Lower lobe of right lung (tissue), 2 donors: Measurements from ENCODE around the gene INMT. TPM values are rescaled to one million over a fixed set of nuclear protein-coding genes. Genes with fewer than 3 reads are reported as not detected.

Source experiments
- ATAC-seq, 2 donors: fragments of 200-7000 bp; cut with Tn5 transposase; one replicate each; pipeline ENCODE4 v1.9.1; 2020 to 2022; ENCODE audit warnings: mild to moderate bottlenecking in 2 of 2, moderate library complexity in 2 of 2
- DNase-seq: peaks from one replicate; pipeline ENCODE4 v3.0.0-alpha.2; 2020
- H3K27ac ChIP-seq: fragments of 200-600 bp; one replicate; pipeline ENCODE4 v1.8.0; 2022
- H3K27me3 ChIP-seq: fragments of 200-600 bp; one replicate; pipeline ENCODE4 v1.8.0; 2022; ENCODE audit warnings: low read depth
- H3K36me3 ChIP-seq: fragments of 200-600 bp; one replicate; pipeline ENCODE4 v1.8.0; 2022; ENCODE audit warnings: mild to moderate bottlenecking
- H3K4me1 ChIP-seq: fragments of 200-600 bp; one replicate; pipeline ENCODE4 v1.8.0; 2022
- H3K4me3 ChIP-seq: fragments of 200-600 bp; one replicate; pipeline ENCODE4 v1.8.0; 2022; ENCODE audit warnings: mild to moderate bottlenecking
- H3K9me3 ChIP-seq: fragments of 200-600 bp; one replicate; pipeline ENCODE4 v1.8.0; 2022
- CTCF ChIP-seq: fragments of 200-600 bp; IDR thresholded peaks from one replicate; pipeline ENCODE4 v1.8.0; 2022; ENCODE audit warnings: antibody characterized with exemption, mild to moderate bottlenecking
- intact Hi-C: fragments of 100-400 bp; cut with DNase I; formaldehyde crosslinking; loops from one replicate; pipeline ENCODE4 v1.11.0; 2022
- total RNA-seq: library from RNA; stranded (reverse); fragmentation: NEBNext Ultra II Directional; extraction: Animal tissue kit (Norgen Biotek cat#: 25700); gene quantifications from one replicate; pipeline ENCODE4 v1.2.1, GENCODE V29; 2021
- donor health status: DM: no; HTN: yes; CAD: no; lungs with severe emphysema.

INMT gene
- total RNA-seq, 1 donor from 2014 or later, result 249 TPM

GRCh38 chr7:30736291-30736690, 15.6 kb upstream of the INMT start:
- ATAC-seq, result no peak
- Histone ChIP-seq H3K27ac (no peak overlapping the region), H3K4me3 (no peak overlapping the region), H3K36me3 (no peaks in the 10 kb centered on the region), H3K4me1 (peaks cover 3% of the 10 kb centered on the region), H3K9me3 (no peaks in the 10 kb centered on the region), H3K27me3 (no peaks in the 10 kb centered on the region)
- intact Hi-C loops, result no loop called here
- TF ChIP-seq CTCF, result no peak
- DNase-seq, result no peak

- DNase-seq, result no peak
- Histone ChIP-seq H3K36me3 (no peaks in the 10 kb centered on the region), H3K27ac (no peak overlapping the region), H3K4me3 (no peak overlapping the region), H3K4me1 (peaks cover 3% of the 10 kb centered on the region), H3K27me3 (no peaks in the 10 kb centered on the region), H3K9me3 (no peaks in the 10 kb centered on the region)
- intact Hi-C loops, result no loop called here
- TF ChIP-seq CTCF, result no peak
- ATAC-seq, result no peak
Observed at GRCh38 chr7:30738026-30738915, 13.7 kb upstream of the INMT start.

- no peak for TF ChIP-seq CTCF
- no peaks in the 10 kb centered on the region for H3K27me3 ChIP-seq
- H3K4me1 ChIP-seq, result peaks cover 3% of the 10 kb centered on the region
- H3K27ac ChIP-seq, result no peak overlapping the region
- H3K4me3 ChIP-seq, result no peak overlapping the region
- DNase-seq (no peak), ATAC-seq (no peak)
- no peaks in the 10 kb centered on the region for H3K9me3 ChIP-seq
- no peaks in the 10 kb centered on the region for H3K36me3 ChIP-seq
- intact Hi-C loops, result no loop called here
Observed at GRCh38 chr7:30739691-30740090, 12.2 kb upstream of the INMT start.

GRCh38 chr7:30740417-30741181, 11.3 kb upstream of the INMT start:
- peak; percentile 100 for TF ChIP-seq CTCF
- Histone ChIP-seq H3K4me1 (peaks cover 3% of the 10 kb centered on the region), H3K4me3 (no peak overlapping the region), H3K9me3 (no peaks in the 10 kb centered on the region), H3K27ac (no peak overlapping the region), H3K36me3 (no peaks in the 10 kb centered on the region), H3K27me3 (no peaks in the 10 kb centered on the region)
- DNase-seq, result peak; percentile 77
- intact Hi-C loops, result no loop called here
- ATAC-seq, result peak; percentile 82 to 87

GRCh38 chr7:30741289-30741688, 10.6 kb upstream of the INMT start:
- no peak for TF ChIP-seq CTCF
- intact Hi-C loops, result no loop called here
- Histone ChIP-seq H3K27me3 (no peaks in the 10 kb centered on the region), H3K4me3 (no peak overlapping the region), H3K9me3 (no peaks in the 10 kb centered on the region), H3K4me1 (peaks cover 3% of the 10 kb centered on the region), H3K36me3 (no peaks in the 10 kb centered on the region), H3K27ac (no peak overlapping the region)
- ATAC-seq (no peak), DNase-seq (no peak)
